Tibial nerve (tissue), 4 donors: ENCODE data around the gene DPF1. TPM values are rescaled to one million over a fixed set of nuclear protein-coding genes. Genes with fewer than 3 reads are reported as not detected.
A peak's percentile ranks its signal among the peaks of the same experiment; 100 is the strongest.
"Not testable (repeated sequence)": the region's sequence is repeated elsewhere in the genome, so short reads cannot be mapped to it uniquely, and the experiment has no call there.

Experiments used
- DNase-seq, 2 donors: peaks; one replicate each; pipeline ENCODE4 v3.0.0-alpha.2; 2019; ENCODE audit warnings: low spot score in 2 of 2
- H3K27ac ChIP-seq, 4 donors: fragments of 200-600 bp; sonication (generic) in 3 of 4; one replicate each; pipeline ENCODE4 v1.5.1; 2017 to 2019; ENCODE audit warnings: mild to moderate bottlenecking in 1 of 4
- H3K27me3 ChIP-seq, 2 donors: fragments of 200-600 bp; sonication (generic) in 1 of 2; one replicate each; pipeline versions ENCODE4 v1.5.1 to v1.6.0; 2017 to 2019
- H3K36me3 ChIP-seq, 3 donors: fragments of 200-600 bp; sonication (generic); one replicate each; pipeline ENCODE4 v1.5.1; 2018 to 2019
- H3K4me1 ChIP-seq, 4 donors: fragments of 200-600 bp; sonication (generic) in 3 of 4; one replicate each; pipeline ENCODE4 v1.5.1; 2017 to 2019
- H3K4me3 ChIP-seq, 4 donors: fragments of 200-600 bp; sonication (generic) in 3 of 4; one replicate each; pipeline ENCODE4 v1.5.1; 2017 to 2019; ENCODE audit warnings: mild to moderate bottlenecking in 1 of 4, moderate library complexity in 1 of 4
- H3K9me3 ChIP-seq, 4 donors: fragments of 200-600 bp; sonication (generic) in 3 of 4; one replicate each; pipeline ENCODE4 v1.5.1; 2017 to 2019
- EP300 ChIP-seq, 2 donors: sonication (generic); formaldehyde crosslinking; IDR thresholded peaks; one replicate each; pipeline ENCODE4 v1.6.1; 2017; ENCODE audit warnings: antibody characterized with exemption in 2 of 2, mild to moderate bottlenecking in 1 of 2
- POLR2A ChIP-seq, 2 donors: fragments of 450-650 bp; IDR thresholded peaks; one replicate each; pipeline ENCODE4 v1.6.1; 2017; ENCODE audit warnings: antibody characterized with exemption in 2 of 2, mild to moderate bottlenecking in 2 of 2, moderate library complexity in 2 of 2
- WGBS, 2 donors: methylation state at CpG; one replicate each; pipeline ENCODE4 v1.1.5; 2018; 5-methylcytosine and 5-hydroxymethylcytosine counted together
- total RNA-seq, 4 donors: library from RNA; depleted of rRNA; stranded (reverse); fragments of >200 nt; gene quantifications; one replicate each; pipeline ENCODE4 v1.1.0, GENCODE V29; 2016
- TF ChIP-seq, protein P1 (sequence below), 5 experiments: fragments of 200-600 bp in 3 of 5; fragments of 450-650 bp in 2 of 5; sonication (generic) in 3 of 5; IDR thresholded peaks; one replicate each; pipeline ENCODE4 v1.5.1; 2016 to 2019; ENCODE audit warnings: antibody characterized with exemption in 5 of 5, mild to moderate bottlenecking in 3 of 5, moderate library complexity in 2 of 5

Gene DPF1
- total RNA-seq, 4 donors from 2014 or later, result not detected

DNA sequence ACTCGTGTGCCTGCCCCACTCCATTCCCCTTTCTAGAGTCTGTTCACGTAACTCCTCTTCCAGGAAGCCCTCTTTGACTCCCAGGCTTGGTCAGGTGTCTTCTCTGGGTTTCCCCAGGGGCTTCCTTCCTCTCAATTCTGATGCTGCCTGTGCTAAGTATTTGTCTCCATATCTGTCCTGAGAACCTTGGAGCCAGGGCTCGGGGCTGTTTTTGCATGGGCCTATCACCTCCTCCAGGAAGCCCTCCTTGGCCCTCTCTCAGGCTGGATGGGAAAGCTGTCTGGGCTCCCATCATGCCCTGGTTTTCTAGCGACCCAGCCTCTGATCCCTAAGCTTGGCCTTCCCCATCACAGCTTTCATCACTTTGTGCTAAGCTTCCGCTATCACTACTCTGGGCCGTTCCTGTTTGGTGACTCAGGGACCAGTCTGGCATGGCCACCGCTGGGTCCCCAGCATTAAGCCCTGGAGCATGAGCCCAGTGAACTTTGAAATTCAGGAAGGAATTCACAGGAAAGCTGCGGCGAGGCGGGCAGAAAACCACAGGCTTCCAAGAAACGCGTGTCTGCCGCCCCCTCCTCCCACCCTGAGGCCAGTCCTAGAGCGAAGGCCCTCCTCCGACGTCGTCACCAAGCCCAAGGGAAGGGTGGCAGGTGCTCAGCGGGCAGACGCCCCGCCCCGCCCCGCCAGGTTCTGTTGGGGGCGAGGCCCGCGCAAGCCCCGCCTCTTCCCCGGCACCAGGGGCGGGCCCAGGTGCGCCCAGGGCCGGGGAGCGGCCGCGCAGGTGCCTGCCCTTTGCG is 39.9 kb upstream of the DPF1 start:
- H3K27me3 ChIP-seq, result peaks cover 0 to 7% of the 10 kb centered on the region in 2 donors
- no peak for DNase-seq
- peak overlapping the region; percentile 25 to 75 (median 69) for H3K4me3 ChIP-seq
- H3K27ac ChIP-seq, result peak overlapping the region in 3 of 4 donors; percentile 82 to 93 (median 86)
- H3K36me3 ChIP-seq, result no peaks in the 10 kb centered on the region
- no peaks in the 10 kb centered on the region for H3K9me3 ChIP-seq
- peaks cover 0 to 41% (median 8%) of the 10 kb centered on the region in 4 donors for H3K4me1 ChIP-seq
- 24 to 28% methylated on average over 13 of the region's 34 CpGs for WGBS, 2 donors
- TF ChIP-seq, protein P1, sequence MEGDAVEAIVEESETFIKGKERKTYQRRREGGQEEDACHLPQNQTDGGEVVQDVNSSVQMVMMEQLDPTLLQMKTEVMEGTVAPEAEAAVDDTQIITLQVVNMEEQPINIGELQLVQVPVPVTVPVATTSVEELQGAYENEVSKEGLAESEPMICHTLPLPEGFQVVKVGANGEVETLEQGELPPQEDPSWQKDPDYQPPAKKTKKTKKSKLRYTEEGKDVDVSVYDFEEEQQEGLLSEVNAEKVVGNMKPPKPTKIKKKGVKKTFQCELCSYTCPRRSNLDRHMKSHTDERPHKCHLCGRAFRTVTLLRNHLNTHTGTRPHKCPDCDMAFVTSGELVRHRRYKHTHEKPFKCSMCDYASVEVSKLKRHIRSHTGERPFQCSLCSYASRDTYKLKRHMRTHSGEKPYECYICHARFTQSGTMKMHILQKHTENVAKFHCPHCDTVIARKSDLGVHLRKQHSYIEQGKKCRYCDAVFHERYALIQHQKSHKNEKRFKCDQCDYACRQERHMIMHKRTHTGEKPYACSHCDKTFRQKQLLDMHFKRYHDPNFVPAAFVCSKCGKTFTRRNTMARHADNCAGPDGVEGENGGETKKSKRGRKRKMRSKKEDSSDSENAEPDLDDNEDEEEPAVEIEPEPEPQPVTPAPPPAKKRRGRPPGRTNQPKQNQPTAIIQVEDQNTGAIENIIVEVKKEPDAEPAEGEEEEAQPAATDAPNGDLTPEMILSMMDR (IDR thresholded peaks at IDR 0.05), result no peak
- TF ChIP-seq EP300 (IDR thresholded peaks at IDR 0.05) (no peak), POLR2A (IDR thresholded peaks at IDR 0.05) (no peak)

DNA sequence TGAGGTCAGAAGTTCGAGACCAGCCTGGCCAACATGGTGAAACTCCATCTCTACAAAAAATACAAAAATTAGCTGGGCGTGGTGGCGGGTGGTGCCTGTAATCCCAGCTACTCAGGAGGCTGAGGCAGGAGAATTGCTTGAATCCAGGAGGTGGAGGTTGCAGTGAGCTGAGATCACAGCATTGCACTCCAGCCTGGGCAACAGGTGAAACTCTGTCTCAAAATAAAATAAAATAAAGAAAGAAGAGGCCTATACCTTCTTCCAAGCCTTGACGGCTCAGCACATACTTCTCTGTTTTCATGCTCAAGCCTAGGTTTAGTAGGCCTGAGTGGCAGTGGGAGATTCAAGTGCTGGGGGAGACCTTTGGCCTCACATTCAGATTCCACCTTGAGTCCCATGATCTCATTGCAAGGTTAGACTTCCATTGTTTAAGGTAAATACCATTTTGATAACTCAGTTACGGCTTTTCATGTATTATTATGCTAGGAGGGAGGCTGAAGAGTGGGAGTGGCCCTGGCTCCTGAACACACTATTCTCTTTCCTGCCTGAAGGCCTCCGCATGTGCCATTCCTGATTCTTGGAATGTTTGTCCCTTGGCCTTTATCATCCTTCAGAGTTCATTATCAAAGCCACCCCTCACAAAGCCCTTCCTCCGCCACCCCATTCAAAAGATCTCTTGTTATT is 38.7 kb upstream of the DPF1 start:
- TF ChIP-seq POLR2A (IDR thresholded peaks at IDR 0.05) (no peak), EP300 (IDR thresholded peaks at IDR 0.05) (no peak)
- TF ChIP-seq, protein P1 (IDR thresholded peaks at IDR 0.05), result no peak
- Histone ChIP-seq H3K9me3 (no peaks in the 10 kb centered on the region), H3K27ac (no peak overlapping the region), H3K4me3 (no peak overlapping the region), H3K36me3 (no peaks in the 10 kb centered on the region), H3K27me3 (peaks cover 0 to 7% of the 10 kb centered on the region in 2 donors), H3K4me1 (peaks cover 0 to 33% (median 8%) of the 10 kb centered on the region in 4 donors)
- 88 to 91% methylated on average over 7 of the region's 7 CpGs for WGBS, 2 donors
- no peak for DNase-seq

DNA sequence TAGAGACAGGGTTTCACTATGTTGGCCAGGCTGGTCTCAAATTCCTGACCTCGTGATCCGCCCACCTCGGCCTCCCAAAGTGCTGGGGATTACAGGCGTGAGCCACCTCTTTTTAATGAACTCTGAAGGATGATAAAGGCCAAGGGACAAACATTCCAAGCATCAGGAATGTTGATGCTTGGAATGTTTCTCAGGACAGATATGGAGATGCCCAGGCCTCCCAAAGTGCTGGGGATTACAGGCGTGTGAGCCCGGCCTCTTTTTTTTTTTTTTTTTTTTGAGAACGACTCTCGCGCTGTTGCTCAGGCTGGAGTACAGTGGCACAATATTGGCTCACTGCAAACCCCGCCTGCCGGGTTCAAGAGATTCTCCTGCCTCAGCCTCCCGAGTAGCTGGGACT is 37.9 kb upstream of the DPF1 start:
- not testable (repeated sequence) for H3K9me3 ChIP-seq, DNase-seq, H3K27ac ChIP-seq, H3K36me3 ChIP-seq, H3K4me3 ChIP-seq
- 92% methylated on average over 12 of the region's 12 CpGs for WGBS, 2 donors
- Histone ChIP-seq H3K4me1 (peaks cover 0 to 26% (median 8%) of the 10 kb centered on the region in 4 donors), H3K27me3 (peaks cover 0 to 13% of the 10 kb centered on the region in 2 donors)

DNA sequence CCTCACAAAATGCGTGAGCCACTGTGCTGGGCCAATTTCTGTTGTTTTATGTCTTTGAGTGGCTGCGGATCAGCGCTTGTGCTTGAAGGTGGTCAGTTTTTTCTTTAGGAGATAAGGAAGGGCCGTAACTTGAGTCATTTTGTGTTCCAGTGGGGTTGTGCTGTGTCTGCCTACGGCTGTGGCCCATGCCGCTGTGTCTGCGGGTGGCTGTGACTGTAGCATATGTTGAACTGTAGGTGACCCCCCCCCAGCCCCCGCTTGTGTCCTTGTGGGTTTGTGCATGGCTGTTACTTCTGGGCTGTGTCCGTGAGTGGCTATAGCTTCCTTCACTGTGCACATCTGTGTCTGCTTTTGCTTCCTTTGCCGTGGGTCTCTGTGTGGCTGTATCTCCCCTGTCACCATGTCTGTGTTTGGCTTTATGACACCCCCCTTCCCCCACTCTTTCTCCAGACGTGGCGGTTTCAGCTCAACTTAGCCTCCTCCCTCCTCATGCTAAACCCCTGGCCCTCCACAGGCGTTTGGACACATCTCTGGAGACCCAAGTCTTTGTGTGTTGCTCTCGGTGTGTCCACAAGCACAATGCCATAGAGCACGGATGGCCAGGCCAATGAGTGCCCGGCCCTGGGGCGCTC is 31.5 kb upstream of the DPF1 start:
- peak overlapping the region in 3 of 4 donors; percentile 62 to 72 (median 71) for H3K27ac ChIP-seq
- peaks cover 0 to 40% (median 22%) of the 10 kb centered on the region in 4 donors for H3K4me1 ChIP-seq
- DNase-seq, result no peak
- H3K4me3 ChIP-seq, result peak overlapping the region; percentile 26 to 60 (median 40)
- no peaks in the 10 kb centered on the region for H3K36me3 ChIP-seq
- H3K9me3 ChIP-seq, result no peaks in the 10 kb centered on the region
- WGBS, 2 donors, result 42 to 51% methylated on average over 15 to 17 of the region's 17 CpGs
- TF ChIP-seq, protein P1 (IDR thresholded peaks at IDR 0.05), result no peak
- no peak for TF ChIP-seq POLR2A (IDR thresholded peaks at IDR 0.05)
- no peak for TF ChIP-seq EP300 (IDR thresholded peaks at IDR 0.05)
- peaks cover 0 to 23% of the 10 kb centered on the region in 2 donors for H3K27me3 ChIP-seq

DNA sequence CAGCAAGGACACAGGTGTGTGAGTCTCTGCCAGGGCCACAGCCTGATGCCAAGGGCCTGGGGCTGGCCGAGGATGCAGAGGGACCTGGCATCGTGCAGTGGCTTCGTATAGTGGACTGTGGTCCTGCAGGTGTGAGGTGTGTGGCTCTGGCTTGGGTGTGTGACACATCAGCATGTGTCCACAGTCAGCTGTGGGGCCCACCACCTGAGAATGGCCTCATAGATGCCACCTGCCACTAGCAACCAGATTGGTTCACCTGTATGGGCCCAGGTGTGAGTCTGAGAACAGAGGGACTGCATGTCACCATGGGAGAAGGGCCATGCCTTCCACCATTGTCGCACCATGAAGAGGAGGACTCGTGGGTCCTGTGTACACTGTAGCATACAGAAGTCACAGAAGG is 29.8 kb upstream of the DPF1 start:
- DNase-seq, result no peak
- TF ChIP-seq POLR2A (IDR thresholded peaks at IDR 0.05) (no peak), EP300 (IDR thresholded peaks at IDR 0.05) (no peak)
- TF ChIP-seq, protein P1 (IDR thresholded peaks at IDR 0.05), result no peak
- Histone ChIP-seq H3K36me3 (no peaks in the 10 kb centered on the region), H3K4me1 (peaks cover 0 to 43% (median 22%) of the 10 kb centered on the region in 4 donors), H3K9me3 (no peaks in the 10 kb centered on the region), H3K27ac (peak overlapping the region in 3 of 4 donors; percentile 75 to 90 (median 86)), H3K4me3 (no peak overlapping the region), H3K27me3 (peaks cover 0 to 23% of the 10 kb centered on the region in 2 donors)
- 82 to 99% methylated on average over 2 to 5 of the region's 5 CpGs for WGBS, 2 donors
